Hypothalamus (tissue), 51 donors: ENCODE data around the gene FAM72B.
"Not testable (repeated sequence)": the region's sequence is repeated elsewhere in the genome, so short reads cannot be mapped to it uniquely, and the experiment has no call there.

ENCODE experiments used
- DNase-seq, 51 donors: peaks; one replicate each; lab custom pipeline; 2025; lab: John Stamatoyannopoulos, UW

Gene FAM72B

DNA sequence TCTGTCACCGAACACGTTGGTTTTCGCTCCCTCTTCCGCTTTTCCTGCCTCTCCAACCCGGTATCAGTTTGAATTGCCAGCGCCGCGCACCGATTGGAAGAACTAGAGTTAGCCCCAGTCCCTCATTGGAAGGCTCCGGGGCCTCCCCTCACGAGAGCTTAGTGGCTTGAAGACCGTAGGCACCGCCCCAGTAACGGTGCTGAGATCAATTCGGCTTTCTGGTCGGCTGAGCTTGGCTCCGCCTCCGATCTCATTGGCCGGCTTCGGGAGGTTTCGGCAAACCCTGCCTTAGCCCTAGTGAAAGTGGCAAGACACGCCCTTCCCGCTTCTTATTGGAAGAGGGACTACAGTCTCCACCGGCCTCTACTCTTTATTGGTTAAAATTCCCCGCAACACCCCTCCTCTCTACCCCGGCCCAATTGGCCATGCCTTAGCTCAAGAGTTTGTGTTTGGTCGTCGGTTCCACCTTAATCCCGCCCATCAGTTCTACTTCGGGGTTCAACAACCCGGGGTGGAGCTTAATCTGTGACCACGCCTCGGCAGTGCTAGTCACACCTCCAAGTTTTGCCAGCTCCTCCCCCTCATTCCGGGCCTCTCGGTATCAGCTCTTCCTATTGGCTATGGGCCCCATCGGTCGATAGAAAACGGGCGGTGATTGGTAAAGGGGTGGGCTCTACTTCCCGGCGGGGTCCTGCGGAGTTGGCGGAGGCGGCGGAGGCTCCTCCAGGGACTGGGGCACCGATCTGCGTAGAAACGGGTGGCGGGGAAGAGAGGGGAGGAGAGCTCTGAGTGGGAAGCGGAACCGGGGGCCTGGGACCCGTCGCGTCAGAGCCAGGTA is at the start of gene FAM72B, which contains the start of gene SRGAP2C:
FAM72B (minus strand) TSS at position 51 of the 838 bp plus-strand sequence. CDS start 851 bp downstream, outside the sequence.
SRGAP2C (plus strand) TSS at position 686 of the 838 bp plus-strand sequence. CDS start 2,472 bp downstream, outside the sequence.
- peak; percentile 39 to 100 (median 95) for DNase-seq

DNA sequence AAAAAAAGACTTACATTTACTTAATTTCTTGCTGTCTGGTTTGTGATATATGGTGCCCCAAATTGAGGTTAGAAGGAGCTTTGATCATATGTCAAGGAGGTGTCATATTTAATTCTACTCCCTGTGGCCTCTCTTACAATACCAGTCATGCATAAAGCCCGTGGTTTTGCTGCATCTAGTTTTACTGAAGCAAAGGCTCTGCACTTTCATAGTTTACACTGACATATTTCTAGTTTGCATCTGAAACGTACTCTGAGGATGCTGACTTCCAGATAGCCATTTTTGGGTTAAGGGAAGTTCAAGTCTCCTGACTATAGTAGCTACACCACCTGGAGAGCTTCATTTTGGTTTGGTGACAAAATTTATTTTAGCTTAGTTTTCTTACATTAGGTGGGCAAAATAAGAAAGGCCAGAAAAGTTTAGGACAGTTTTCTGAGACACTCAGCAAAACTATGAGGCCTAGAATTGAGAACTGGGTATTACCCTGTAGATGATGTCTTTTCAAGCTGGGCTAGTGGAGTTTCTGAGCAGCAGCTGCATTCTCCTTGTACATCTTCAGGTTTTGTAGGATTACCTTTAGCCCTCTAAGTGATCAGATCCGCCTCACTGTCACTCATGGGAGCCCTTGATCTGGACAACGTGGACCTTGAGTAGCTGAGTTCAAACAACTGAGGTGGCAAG is 48.4 kb upstream of the FAM72B start:
- DNase-seq, result not testable (repeated sequence)

DNA sequence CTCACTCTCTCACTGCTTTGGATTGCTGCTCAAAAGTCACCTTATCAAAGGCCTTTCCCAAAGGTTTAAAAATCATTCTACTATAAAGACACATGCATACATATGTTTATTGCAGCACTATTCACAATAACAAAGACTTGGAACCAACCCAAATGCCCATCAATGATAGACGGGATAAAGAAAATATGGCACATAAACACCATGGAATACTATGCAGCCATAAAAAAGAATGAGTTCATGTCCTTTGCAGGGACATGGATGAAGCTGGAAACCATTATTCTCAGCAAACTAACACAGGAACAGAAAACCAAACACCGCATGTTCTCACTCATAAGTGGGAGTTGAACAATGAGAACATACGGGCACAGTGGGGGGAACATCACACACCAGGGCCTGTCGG is 46.5 kb upstream of the FAM72B start:
- DNase-seq, result not testable (repeated sequence)

DNA sequence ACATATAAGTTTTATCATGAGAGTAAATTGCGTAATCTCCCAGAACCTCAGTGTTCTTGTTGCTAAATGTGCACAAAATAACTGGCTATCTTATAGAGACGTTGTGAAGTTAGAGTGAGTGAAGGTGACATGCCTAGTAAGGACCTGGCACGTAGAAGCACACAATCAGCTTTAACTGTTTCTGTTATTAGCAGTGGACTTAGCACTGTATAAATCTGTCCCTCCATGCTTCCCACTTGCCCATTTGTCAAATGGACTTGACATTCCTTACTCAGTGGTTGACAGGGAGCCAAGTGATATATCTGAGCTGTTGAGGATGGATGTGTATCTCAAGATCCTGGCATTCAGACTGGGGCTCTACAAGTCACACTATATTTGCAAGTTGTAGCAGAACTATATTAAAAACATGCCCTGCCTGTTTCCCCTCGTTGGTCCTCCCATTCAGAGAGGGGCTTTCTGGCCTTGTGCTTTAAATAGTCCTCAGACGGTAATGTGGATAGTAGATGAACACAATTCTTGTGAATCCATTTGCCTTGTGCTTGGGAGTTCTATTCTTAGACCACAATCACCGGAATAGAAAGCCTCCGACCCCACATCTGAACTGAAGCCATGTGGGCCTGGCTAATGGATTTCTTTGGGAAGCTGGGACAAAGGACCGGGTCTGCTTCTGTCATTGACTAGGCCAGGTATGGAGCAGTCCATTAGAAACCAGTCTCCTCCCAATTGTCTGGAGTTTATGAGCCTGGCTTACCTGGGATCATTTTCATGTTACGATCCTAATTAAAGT is 43.6 kb upstream of the FAM72B start:
- not testable (repeated sequence) for DNase-seq

DNA sequence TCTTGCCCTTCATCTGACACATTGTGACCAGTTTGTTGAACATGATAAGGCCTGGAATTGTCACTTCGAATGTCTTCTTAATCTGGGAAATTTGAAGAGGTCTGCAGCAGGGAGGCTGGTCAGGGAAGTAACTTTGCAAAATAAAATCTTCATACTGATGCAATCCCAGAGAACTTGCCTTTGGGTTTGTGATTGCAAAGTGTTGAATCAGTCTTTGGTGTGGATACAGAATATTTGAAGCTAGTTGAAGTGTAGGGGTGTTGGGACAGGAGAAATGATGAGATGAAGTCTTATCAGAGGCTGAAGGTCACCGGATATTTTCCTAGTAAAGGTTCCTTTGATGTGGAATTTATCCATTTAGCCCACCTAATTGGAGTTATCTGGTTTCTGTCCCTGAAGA is 42.8 kb upstream of the FAM72B start:
- DNase-seq, result not testable (repeated sequence)

DNA sequence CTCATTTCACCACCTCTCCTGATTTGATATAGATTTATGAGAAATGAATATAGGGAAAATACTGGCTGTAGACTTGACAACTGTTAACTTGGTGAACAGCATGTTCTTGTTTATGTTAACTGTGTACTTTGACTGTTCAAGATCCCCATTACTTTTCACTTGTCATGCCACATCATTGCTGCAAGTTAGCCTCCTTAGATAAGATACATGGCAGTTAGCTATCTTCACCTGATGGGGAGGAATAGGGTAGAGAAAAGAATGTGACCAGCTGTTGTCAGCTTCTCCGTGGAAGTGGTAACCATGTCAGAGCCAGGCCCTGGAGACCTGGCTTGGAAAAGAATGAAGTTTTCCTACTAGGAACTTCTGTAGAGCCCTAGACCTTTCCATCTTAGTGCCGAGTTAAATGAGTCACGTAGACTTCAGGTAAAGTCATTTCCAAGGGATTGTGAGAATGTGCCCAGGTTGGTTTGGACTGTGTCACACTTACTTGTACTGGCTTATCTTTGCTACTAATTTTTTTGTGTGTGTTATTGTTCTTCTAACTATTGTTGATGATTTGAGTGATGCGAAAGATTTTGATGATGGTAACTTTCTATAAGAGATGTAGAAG is 42.3 kb upstream of the FAM72B start:
- DNase-seq, result not testable (repeated sequence)

DNA sequence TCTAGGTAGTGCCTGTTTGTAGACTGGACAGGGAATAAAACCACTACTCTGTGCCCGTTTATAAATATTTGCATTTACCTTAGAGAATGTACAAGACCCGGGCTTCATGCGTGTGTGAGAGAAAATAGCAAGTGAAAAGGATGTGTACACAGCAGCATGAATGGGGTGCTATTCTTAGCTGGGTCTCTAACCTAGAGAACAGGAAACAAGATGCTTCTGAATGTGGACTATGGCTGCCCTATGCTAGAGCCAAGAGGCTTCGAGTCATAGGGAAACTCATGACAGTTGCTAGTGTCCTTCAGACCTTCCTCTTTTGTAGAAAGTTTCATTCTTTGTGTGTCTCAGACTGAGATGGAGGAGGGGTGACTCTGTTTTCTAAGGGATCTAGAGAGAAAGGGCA is 40.6 kb upstream of the FAM72B start:
- not testable (repeated sequence) for DNase-seq

DNA sequence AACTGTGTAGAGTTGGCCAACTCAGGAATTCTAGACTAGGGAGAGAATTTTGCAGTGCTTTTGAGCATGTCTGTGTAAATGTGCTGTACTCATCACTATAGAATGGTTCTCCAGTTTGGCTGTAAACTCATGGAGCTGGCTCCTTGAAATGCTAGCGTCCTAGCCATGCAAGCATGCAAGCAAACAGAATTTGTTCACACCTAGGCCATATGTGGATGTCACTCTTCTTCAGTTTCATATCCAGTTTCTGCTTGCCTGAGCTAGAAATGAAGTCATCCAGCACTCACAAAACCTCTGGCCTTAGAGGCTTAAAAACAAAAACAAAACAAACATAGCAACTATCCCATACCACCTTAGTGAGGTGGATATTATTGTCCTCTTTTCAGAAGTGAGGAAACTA is 37.6 kb upstream of the FAM72B start:
- not testable (repeated sequence) for DNase-seq

DNA sequence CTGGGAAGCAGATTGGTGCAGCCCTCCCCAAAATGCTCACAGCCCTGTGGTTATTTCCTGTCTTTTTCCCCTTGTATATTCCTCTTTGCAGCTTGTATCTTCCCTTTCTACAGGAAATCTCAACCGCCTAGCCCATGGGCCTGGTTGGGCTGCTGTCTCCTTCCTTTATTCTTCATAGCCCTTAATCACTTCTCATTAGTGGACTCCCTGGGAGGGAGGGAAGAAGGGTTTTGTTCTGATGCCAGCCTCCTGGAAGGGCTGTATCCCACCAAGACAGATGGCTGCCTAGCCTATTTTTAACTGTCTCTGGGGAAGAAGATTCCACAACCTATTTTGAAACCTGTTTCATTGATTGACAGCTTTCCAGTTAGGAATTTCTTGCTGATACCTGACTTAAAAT is 32.5 kb upstream of the FAM72B start:
- DNase-seq, result not testable (repeated sequence)

DNA sequence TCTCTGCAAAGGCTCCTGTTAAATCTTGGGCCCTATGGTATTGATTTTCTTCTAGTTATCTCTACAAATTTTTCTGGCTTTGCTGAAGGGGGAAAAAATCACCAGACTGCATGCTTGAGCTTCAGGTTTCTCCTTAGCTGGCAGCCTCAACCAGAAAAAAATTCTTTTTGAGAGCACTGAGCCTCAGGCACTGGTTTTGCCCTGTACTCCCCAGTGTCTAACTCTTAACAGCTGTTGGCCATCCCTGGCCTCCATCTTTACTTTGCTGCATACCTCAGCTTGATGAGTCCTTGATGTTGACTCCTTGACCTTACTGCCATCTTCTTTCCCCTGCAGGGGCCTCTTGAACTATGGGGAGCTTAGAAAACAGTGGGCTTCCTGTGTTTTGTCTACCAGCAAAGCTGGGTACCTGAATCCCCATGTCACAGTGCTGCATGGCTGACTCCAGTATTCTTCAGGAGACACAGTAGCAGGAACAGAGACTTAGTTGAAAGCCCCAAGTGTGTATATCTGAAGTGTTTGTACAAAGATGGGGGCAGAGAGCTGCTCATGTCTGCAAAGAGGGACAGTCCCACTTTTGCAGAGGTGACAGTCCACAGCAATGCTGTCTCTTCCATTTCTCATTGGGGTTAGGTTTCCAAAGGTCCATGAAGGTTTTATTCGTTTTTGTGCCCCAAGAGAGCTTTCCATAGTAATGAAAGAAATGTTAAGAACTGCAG is 31.7 kb upstream of the FAM72B start:
- DNase-seq, result not testable (repeated sequence)

DNA sequence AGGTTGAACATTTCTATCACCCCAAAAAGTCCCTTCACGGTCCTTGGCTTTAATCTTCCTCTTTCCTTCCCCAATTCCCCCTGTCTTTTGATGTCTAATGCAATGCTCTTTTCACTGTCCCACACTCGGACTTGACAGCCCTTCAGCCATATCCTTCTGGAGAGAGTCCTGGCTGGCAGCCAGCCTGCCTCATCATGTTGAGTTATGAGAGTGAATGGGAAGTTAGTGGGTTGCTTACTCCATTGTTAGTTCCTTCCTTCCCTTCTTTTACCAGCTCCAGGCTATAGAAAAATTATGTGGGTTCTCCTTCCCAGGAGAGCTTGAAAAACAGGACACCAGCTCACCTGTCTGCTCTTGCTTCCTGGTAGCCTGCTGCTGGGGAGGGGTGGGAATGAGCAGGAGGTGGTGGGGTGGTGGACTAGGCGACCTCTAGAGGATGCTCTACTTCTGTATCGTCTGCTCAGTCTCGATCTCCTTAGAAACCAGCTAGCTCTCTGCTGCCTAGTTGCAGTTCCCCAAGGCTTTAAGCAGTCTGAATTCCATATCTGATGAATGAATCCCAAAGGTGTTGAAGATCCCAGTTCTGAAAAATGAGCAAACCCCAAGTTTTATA is 30.5 kb upstream of the FAM72B start:
- DNase-seq, result not testable (repeated sequence)

DNA sequence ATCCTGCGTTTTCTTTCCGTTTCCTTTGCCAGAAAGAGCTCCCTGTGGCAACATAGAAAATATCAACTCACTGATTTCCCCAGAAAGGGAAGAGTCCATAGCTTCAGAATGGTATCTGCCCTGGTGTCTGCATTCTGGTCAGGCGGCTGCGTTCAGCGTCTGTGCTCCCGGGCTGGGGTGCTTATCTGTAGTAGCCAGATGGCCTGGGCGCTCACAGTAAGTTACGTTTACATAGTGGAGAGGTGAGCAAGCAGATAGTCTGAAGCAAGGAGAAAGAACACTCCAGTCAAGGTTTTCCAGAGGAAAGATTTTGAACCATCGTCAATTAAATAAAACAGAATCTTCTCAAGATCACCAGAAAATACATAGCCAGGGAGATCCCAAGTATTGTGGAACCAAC is 29.4 kb upstream of the FAM72B start:
- DNase-seq, result not testable (repeated sequence)

DNA sequence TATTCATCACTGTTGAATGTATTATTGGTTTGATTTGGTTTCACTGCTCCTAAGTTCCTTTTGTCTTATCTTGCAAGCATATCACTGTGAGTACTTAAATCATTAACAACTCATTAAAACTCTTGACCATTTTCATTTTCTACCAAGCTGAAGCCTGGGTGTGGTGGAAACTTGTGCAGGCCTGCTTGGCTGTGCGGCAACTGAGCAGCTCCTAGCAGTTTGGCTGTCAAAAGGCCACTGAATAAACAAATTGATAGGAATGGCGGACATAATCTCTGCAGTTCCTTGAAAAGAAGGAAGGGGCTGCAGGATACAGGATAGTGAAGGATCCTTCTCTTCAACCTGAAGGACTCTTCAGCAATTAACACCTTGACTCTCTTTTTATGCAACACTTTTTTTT is 26.6 kb upstream of the FAM72B start:
- not testable (repeated sequence) for DNase-seq

DNA sequence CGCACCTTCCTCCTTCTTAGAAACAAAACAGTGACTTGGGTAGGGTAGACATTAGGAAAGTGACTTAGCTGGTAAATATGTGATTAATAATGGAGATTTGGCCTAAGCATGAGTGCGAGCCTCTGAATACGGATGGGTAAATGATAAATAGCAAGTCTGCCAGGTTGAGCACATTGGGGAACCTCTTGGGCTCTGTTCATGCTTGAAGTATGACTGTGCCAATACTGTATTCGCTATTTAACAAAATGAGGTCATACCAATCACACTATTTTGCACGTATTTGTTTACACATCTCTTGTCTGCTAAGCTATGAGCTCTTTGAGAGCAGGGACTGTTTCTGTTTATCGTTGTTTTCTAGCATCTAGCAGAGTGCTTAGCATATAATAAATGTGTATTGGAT is 24.2 kb upstream of the FAM72B start:
- DNase-seq, result not testable (repeated sequence)

DNA sequence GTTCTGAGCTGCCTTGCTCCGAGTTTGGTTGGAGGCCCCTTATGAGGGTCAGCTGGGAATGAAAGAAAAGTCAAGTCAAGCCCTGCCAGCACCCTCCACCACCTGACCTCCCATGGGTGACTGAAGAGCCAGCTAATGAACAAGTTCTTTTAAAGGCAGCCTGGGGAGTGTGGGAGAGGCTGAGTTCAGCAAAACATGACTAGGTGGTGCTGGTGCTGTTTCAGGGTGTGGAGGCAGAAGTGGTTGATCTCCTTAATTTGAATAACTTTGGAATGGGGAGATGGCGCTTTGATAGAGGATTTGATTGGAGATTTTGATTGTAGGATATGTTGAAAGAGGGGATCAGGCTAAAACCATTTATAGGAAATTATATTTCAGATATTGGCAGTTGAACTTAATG is 23.2 kb upstream of the FAM72B start:
- not testable (repeated sequence) for DNase-seq

DNA sequence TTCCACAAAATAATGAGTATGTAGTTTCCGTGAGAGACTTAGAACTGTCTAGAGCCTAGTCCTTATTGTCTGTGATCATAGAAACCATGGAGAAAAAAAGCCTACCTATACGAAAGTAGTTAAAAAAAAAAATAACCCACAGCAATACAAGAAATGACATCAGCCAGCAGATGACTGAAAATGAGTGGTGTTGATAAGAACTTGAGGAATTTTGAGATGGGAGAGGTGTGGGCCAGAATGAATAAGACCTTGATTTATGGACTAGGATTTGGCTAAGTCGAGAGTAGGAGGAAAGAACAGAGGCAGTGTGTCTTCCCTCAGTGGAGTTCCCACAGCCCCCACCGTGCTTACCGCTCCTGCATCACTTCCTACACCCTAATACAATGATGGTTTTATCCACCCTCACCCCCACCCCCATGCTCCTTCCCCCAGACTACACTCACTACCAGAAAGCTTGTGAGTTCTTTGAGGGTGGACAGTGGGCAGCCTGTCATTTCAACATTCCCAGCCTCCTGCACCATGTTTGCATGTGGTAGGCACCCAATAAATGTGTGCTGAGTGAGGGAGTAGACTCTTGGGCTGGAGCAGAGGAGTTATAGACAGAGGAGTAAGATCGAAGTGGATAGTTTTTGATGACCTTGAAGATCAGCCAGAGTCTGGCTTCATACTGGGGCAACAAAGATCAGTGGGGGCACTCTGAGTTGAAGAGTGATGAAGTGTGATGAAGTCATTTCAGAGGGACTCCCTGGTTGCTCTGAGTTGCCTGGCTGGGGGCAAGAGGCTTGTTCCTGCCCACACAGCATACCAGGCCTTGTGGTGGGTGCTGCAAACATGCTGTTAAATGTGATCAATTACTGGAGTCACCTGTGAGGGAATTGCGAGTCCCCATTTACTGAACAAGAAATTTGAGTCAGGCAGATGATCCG is 21.9 kb upstream of the FAM72B start:
- DNase-seq, result peak in 1 of 51 donors; percentile 3

DNA sequence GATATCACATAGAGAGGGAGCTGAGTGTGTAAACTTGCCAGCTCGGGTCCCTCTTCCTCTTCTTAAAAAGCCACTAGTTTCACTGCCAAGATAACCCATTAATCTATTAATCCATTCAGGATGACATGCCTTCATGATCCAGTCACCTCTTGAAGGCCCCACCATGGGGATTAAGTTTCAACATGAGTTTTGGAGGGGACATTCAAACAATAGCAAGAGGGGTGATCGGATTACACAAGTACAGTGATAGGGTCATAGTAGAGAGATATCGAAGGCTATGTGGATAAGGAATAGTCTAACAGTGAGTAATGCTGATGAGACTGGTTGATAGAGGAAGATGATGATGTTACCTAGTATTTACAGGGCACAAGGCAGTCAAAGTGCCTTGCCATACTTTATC is 18.8 kb upstream of the FAM72B start:
- not testable (repeated sequence) for DNase-seq
